ENCODE results near the gene STK11IP. TPM values are rescaled to one million over a fixed set of nuclear protein-coding genes. Genes with fewer than 3 reads are reported as not detected.

STK11IP gene
- total RNA-seq, 2 donors from 2014 or later, result 28.5 to 53.0 TPM

DNA sequence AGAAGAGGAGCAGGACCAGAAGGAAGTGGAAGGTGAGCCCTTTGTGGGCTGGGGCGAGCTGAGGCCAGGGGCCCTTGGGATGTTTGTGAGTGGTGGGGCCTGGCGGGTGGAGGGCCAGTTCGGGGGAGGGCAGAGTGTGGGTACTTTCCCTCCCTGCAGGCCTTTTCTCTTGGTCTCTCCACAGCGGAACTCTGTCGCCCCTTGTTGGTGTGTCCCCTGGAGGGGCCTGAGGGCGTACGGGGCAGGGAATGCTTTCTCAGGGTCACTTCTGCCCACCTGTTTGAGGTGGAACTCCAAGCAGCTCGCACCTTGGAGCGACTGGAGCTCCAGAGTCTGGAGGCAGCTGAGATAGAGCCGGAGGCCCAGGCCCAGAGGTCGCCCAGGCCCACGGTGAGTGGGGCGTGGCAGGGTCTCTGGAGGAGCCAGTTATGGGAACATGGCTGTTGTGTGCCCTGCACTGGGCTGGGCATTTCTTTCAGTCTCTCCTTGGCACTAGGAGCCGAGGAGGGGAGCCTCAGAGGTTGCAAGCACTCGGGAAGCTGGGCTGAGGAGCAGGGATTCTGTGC, 10.8 kb downstream of the STK11IP start:
- Mint-ChIP-seq H3K27ac (no peak overlapping the region), H3K36me3 (peaks cover 0 to 5% of the 10 kb centered on the region in 2 donors), H3K9me3 (no peaks in the 10 kb centered on the region)
- DNase-seq (ENCODE audit: low spot score in 2 of 2), result no peak
- no peak for ATAC-seq

DNA sequence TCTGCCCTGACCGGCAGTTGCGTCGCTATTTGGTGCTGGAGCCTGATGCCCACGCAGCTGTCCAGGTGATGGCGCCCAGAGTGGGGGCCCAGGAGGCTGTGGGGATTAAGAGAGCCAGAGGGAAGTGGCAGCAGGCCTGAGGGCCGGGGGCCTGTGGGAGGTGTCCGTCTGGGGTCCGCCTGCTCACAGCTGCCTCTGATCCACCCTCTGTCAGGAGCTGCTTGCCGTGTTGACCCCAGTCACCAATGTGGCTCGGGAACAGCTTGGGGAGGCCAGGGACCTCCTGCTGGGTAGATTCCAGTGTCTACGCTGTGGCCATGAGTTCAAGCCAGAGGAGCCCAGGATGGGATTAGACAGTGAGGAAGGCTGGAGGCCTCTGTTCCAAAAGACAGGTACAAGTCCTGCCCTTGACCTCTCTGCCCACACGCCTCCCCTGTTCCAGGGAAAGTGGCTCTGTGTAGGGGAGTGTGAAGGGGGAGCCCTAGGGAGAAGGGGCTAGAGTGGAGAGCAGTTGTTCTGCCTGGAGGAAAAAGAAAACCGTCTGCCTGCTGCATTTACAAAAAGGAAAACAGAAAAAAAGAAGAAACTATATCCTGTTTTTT, 11.6 kb downstream of the STK11IP start:
- DNase-seq (ENCODE audit: low spot score in 2 of 2), result no peak
- ATAC-seq, result no peak
- H3K36me3 Mint-ChIP-seq, result peaks cover 0 to 5% of the 10 kb centered on the region in 2 donors
- peak overlapping the region in 1 of 2 donors; percentile 73 for H3K27ac Mint-ChIP-seq
- H3K9me3 Mint-ChIP-seq, result no peaks in the 10 kb centered on the region

DNA sequence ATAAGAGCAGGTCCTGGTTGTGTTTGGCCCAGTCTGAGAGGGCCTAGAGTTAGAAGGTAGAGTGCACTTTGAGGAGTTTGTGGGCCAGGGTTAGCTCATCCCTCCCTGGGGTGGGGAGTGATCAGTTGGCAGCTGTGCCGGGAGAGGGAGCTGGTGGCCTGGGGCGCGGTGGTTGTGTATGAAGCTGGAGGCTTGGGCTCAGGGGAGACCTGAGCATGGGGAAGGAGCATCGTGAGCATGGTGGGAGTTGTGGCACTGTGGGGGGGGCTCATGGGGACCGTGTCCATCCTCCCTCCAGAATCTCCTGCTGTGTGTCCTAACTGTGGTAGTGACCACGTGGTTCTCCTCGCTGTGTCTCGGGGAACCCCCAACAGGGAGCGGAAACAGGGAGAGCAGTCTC, 13.6 kb downstream of the STK11IP start:
- ATAC-seq (no peak), DNase-seq (ENCODE audit: low spot score in 2 of 2) (no peak)
- Mint-ChIP-seq H3K9me3 (no peaks in the 10 kb centered on the region), H3K36me3 (peaks cover 0 to 5% of the 10 kb centered on the region in 2 donors), H3K27ac (no peak overlapping the region)

DNA sequence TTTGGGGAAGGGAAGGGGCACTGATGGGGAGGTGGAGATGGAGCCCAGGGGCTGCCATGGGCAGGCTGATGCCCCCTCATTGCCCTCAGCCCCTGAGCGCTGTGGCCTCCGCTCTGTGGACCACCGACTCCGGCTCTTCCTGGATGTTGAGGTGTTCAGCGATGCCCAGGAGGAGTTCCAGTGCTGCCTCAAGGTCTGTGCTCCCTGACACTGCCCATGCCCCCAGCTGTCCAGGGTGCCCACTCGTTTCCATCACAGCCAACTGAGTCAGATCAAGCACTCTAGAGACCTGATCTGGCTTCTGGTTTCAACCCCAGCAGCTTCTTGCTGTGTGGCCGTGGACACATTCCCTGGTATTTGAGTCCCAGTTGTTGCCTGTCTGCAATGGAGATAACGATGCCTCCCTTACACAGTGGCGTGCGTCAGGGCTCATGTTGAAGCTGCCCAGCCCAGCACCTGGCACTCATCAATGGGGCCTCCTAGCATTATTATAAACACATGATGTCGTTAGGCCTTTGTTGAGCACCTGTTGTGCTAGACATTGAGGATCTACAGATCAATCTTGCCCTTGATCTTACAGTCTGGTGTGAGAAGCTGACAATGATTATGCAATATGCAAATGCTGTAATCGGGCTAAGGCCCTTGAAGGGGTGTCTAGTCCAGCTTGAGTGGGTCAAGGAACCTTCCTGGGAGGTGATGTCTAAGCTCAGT, 14.4 kb downstream of the STK11IP start:
- peaks cover 0 to 5% of the 10 kb centered on the region in 2 donors for H3K36me3 Mint-ChIP-seq
- H3K27ac Mint-ChIP-seq, result peak overlapping the region; percentile 4 to 16
- H3K9me3 Mint-ChIP-seq, result no peaks in the 10 kb centered on the region
- ATAC-seq (no peak), DNase-seq (ENCODE audit: low spot score in 2 of 2) (no peak)

DNA sequence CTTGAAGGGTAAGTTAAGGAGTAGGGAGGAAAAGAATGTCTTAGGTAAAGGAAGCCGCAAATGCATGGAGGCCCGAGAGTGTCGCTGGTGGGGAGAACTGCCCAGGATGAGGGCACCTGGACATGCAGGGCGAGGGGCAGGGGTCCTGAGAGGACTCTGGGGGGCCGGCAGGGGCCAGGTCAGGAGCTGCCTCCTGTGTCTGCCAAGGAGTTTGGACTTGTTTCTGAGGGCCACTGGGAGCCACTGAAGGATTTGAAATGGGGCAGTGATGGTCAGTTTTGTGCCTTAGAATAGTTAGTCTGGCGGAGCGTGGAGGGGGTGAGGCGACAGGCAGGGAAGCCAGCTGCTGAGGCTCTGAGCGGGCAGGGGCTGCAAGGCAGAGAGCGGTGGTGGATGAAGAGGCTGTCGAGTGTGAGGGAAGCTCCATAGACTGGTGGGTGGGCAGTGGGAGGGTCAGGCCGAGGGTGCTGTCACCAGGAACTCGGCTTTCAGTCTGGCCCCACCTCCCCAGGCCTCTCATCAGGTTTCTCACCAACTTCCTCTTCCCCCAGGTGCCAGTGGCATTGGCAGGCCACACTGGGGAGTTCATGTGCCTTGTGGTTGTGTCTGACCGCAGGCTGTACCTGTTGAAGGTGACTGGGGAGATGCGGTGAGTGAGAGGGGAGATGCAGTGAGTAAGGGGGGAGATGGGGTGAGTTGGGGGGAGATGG, 15.1 kb downstream of the STK11IP start:
- no peak for ATAC-seq
- no peak for DNase-seq (ENCODE audit: low spot score in 2 of 2)
- Mint-ChIP-seq H3K9me3 (no peaks in the 10 kb centered on the region), H3K36me3 (peaks cover 0 to 5% of the 10 kb centered on the region in 2 donors), H3K27ac (peak overlapping the region; percentile 4 to 16)

DNA sequence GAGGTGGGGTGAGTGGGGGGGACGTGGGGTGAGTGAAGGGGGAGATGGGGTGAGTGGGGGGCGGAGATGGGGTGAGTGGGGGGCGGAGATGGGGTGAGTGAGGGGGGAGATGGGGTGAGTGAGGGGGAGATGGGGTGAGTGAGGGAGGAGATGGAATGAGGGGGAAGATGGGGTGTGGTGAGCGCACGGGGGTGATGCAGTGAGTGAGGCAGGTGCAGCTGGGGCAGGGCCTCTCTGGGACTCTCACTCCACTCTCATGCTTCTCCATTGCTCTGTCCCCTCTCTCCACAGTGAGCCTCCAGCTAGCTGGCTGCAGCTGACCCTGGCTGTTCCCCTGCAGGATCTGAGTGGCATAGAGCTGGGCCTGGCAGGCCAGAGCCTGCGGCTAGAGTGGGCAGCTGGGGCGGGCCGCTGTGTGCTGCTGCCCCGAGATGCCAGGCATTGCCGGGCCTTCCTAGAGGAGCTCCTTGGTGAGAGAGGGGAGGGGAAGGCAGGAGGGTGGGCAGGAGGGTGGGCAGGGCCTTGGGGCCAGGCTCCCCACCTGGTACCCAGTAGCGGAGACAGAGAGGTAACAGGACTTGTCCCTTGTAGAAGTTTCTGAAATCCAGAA, 15.9 kb downstream of the STK11IP start:
- Mint-ChIP-seq H3K9me3 (no peaks in the 10 kb centered on the region), H3K27ac (no peak overlapping the region), H3K36me3 (peaks cover 0 to 5% of the 10 kb centered on the region in 2 donors)
- ATAC-seq (peak in 1 of 2 donors; percentile 22), DNase-seq (ENCODE audit: low spot score in 2 of 2) (no peak)

DNA sequence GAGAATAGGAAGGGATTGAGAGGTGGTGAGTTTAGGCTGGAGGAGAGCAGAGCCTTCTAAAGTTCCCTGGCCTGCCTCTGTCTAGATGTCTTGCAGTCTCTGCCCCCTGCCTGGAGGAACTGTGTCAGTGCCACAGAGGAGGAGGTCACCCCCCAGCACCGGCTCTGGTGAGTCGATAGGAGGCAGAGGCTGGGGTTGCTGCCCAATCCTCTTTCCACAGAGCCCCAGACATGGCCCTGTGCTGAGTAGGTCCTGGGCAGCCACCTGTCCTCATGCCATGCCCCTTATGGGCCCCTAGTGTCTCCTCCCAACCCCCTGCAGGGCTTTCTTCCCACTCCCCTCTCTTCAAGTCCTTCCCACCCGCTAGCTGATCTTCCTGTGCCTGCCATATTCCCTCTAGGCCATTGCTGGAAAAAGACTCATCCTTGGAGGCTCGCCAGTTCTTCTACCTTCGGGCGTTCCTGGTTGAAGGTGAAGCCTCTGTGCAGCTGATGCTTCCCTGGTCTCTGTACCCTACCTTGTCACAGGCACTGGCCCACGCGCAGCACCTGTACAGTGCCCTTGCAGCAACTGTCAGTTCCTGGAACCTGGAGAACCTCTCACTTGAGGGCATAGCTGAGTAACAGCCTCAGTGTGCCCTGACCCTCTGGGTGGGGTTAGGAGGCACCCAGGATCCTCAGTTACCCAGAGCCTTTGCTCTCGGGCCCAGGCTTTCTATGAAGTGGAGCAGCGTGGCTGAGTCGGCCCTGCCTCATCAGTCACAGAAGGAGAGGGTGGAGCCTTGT, 16.6 kb downstream of the STK11IP start:
- DNase-seq (ENCODE audit: low spot score in 2 of 2) (no peak), ATAC-seq (peak in 1 of 2 donors; percentile 35)
- peaks cover 0 to 5% of the 10 kb centered on the region in 2 donors for H3K36me3 Mint-ChIP-seq
- no peaks in the 10 kb centered on the region for H3K9me3 Mint-ChIP-seq
- H3K27ac Mint-ChIP-seq, result peak overlapping the region; percentile 70 to 89

DNA sequence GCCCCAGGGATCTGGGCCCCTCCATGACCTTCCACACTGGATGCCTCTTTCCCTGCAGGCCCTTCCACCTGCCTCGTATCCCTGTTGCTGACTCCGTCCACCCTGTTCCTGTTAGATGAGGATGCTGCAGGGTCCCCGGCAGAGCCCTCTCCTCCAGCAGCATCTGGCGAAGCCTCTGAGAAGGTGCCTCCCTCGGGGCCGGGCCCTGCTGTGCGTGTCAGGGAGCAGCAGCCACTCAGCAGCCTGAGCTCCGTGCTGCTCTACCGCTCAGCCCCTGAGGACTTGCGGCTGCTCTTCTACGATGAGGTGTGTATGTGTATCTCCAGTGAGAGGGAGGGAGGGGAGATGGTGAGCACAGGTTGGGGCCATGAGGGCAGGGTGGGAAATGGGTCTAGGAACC, 17.4 kb downstream of the STK11IP start:
- Mint-ChIP-seq H3K36me3 (peaks cover 0 to 5% of the 10 kb centered on the region in 2 donors), H3K9me3 (no peaks in the 10 kb centered on the region), H3K27ac (no peak overlapping the region)
- no peak for ATAC-seq
- DNase-seq (ENCODE audit: low spot score in 2 of 2), result no peak

DNA sequence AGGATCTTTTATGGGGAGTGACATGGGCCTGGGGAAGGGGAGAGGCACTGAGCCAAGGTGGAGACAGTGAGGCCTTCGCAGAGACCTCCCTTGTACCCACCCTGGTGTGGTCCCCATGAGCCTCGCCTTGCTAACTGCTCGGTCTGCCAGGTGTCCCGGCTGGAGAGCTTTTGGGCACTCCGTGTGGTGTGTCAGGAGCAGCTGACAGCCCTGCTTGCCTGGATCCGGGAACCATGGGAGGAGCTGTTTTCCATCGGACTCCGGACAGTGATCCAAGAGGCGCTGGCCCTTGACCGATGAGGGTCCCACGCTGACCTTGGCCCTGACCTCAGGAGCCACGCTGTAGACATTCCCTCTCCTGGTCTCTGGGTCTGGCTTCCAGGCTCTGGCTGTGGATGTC, 18.2 kb downstream of the STK11IP start:
- ATAC-seq (no peak), DNase-seq (ENCODE audit: low spot score in 2 of 2) (no peak)
- H3K36me3 Mint-ChIP-seq, result peaks cover 0 to 5% of the 10 kb centered on the region in 2 donors
- no peaks in the 10 kb centered on the region for H3K9me3 Mint-ChIP-seq
- H3K27ac Mint-ChIP-seq, result no peak overlapping the region

DNA sequence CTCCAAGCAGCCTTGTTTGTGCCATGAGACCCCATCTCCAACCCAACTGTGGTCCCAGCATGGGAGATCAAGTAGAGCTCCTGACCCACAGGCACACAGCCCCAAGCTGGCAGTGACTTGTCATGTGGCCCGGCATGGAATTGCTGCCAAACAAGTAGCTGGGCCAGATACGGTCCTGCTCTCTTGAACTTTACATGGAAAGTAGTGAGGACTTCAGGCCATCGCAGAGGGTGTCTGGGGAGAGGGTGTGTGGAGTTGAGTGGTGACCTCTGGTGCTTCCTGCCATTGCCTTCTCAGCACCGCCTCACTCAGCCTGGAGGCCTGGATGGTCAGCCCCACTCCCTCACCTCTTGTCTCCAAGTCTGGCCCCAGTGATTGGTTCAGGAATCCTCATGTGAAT, 18.9 kb downstream of the STK11IP start:
- H3K27ac Mint-ChIP-seq, result no peak overlapping the region
- H3K9me3 Mint-ChIP-seq, result no peaks in the 10 kb centered on the region
- ATAC-seq (no peak), DNase-seq (ENCODE audit: low spot score in 2 of 2) (no peak)
- no peaks in the 10 kb centered on the region for H3K36me3 Mint-ChIP-seq

DNA sequence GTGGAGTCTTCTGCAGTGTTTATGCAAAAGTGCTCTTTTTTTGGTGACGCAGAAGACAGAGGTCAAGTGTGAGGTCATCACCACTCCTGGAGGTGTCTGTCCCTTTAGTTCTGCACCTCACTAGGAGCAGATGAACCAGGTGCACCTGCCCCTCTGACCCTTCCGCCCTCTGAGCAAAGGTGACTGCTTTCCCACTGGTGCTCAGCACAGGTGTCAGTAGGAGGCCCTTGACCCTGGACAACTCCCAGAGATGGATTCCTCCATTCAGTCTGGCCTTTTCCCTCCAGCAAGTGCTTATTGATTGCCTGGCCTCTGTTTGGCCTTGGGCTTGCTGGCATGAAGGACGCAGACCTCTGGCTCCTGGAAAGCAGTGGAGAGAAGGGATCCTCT, 21.1 kb downstream of the STK11IP start:
- Mint-ChIP-seq H3K36me3 (no peaks in the 10 kb centered on the region), H3K27ac (no peak overlapping the region), H3K9me3 (no peaks in the 10 kb centered on the region)
- DNase-seq (ENCODE audit: low spot score in 2 of 2), result no peak
- no peak for ATAC-seq

DNA sequence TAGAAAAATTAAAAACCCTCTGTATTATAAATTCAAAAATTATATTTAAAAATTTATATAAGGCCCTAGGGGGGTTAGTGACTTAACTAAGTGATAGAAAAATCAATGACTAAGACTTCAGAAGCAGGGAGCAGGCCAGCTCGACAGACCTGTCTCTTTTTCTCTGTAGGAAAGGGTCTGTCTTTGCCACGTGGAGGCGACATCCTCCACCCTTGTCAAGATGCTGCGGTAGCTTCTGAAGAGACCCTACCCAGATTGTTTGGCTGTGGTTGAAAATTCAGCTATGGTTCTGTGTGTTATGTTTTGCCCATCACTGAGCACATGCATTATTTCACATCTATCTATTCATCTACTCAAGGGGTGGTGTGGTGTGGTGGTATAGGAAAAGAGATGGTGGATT, 21.6 kb downstream of the STK11IP start:
- no peaks in the 10 kb centered on the region for H3K36me3 Mint-ChIP-seq
- DNase-seq (ENCODE audit: low spot score in 2 of 2) (no peak), ATAC-seq (no peak)
- no peak overlapping the region for H3K27ac Mint-ChIP-seq
- no peaks in the 10 kb centered on the region for H3K9me3 Mint-ChIP-seq

DNA sequence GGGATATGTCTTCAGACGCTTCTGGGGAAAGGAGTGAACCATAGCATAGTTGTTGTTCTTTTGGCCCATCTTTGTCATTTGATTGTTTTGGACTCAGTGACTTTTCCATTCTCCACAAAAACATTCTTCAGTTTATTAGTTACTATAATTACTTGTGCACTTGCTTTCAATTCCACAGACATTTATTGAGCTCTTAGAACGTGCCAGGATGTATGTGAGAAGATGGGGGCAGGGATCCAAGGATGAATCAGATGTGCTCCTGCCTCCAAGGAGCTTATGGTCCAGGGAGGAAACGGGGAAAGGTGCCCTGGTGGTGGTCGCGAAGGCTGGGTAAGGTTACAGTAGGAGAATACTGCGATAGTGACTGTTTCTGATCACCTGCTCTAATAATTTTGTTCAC, 22.9 kb downstream of the STK11IP start:
- DNase-seq (ENCODE audit: low spot score in 2 of 2) (no peak), ATAC-seq (no peak)
- H3K36me3 Mint-ChIP-seq, result no peaks in the 10 kb centered on the region
- no peak overlapping the region for H3K27ac Mint-ChIP-seq
- H3K9me3 Mint-ChIP-seq, result no peaks in the 10 kb centered on the region

DNA sequence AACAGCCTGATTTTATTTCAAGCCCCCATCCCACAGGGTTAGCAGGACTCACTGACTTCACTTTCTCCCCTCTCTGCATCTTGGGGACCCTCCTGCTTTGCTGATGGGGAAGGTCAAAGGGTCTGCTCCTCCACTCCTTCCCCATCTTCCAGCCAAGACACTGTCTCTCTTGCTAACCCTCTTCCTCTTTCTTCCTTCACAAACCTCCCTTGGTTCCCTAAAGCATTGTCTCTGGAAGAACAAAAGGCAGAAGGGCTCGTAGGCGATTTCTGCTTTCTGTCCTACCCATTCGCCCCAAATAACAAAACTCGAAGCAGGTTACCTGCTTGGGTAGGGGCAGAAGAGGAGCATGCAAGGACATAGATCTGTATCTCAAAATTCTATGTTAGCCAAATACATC, 24.3 kb downstream of the STK11IP start:
- no peaks in the 10 kb centered on the region for H3K36me3 Mint-ChIP-seq
- no peak for DNase-seq (ENCODE audit: low spot score in 2 of 2)
- H3K9me3 Mint-ChIP-seq, result no peaks in the 10 kb centered on the region
- no peak for ATAC-seq
- H3K27ac Mint-ChIP-seq, result no peak overlapping the region

DNA sequence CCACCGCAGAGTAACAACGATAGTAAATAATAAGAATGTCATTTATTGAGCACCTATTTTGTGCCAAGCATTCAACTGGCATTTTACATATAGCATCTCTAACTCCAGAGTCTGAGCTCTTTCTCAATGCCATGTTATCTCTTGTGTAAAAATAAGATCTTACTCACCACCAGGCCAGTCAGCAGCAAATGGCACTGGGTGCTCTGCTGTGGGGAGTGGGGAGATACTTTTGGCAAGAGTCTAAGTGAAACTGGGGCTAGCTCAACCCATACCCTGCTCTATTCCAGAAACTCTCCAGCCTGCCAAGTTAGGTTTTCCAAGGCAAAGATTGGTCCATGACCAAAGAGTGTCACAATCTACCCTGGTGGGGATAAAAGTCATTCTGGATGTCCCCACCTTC, 24.8 kb downstream of the STK11IP start:
- Mint-ChIP-seq H3K36me3 (no peaks in the 10 kb centered on the region), H3K27ac (no peak overlapping the region), H3K9me3 (no peaks in the 10 kb centered on the region)
- no peak for DNase-seq (ENCODE audit: low spot score in 2 of 2)
- no peak for ATAC-seq

DNA sequence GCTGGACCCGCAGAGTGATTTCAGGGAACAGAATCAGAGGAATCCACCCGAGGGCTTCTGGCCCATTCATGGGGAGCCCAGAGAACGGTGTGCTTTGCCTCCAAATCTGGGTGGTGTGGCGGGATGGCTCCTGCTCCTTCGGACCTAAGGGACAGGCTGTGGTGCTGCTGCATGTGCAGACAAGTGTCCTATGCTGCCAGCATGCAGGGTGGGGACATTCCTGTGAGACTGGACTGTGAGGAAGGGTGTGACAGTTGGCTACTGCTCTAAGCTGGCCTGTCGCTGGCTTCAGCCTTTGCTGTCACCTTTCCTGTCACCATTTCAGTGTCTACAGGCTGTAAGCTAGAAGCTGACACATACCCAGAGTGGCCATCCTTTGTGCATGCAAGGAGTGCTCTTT, 26.9 kb downstream of the STK11IP start:
- ATAC-seq (no peak), DNase-seq (ENCODE audit: low spot score in 2 of 2) (no peak)
- Mint-ChIP-seq H3K36me3 (no peaks in the 10 kb centered on the region), H3K27ac (no peak overlapping the region), H3K9me3 (no peaks in the 10 kb centered on the region)

Data from activated naive CD4-positive, alpha-beta T cell treated with anti-CD3 and anti-CD28 coated beads, Interleukin-2, amount 50 U/mL, for 72 hours (primary cell).